ENCODE results near the gene RANBP17. TPM values are rescaled to one million over a fixed set of nuclear protein-coding genes. Genes with fewer than 3 reads are reported as not detected.

RANBP17 gene
- total RNA-seq, 1 donor from 2014 or later: not detected

- intact Hi-C loops (cut with micrococcal nuclease): loop anchor here (2.0 kb wide), 1 partner anchor 28 kb away; no protein-coding TSS in a partner anchor
- peaks cover 8% of the 10 kb centered on the region for H3K4me1 Mint-ChIP-seq
- peaks cover 63% of the 10 kb centered on the region for H3K27me3 Mint-ChIP-seq
- H3K9me3 Mint-ChIP-seq: peaks cover 3% of the 10 kb centered on the region
- peaks cover 6% of the 10 kb centered on the region for H3K36me3 Mint-ChIP-seq (ENCODE audit: low read depth)
- H3K27ac Mint-ChIP-seq: peak within 1 kb of the TSS; percentile 64
- no peak for DNase-seq
- H3K4me3 Mint-ChIP-seq: no peak within 1 kb of the TSS
These were observed 446.8 kb downstream of the RANBP17 start, which contains the start of gene TLX3 for GRCh38 chr5:171308453-171309275. Gene TLX3 (plus strand): TSS chr5:171309248. CDS start chr5:171309366, 118 bp downstream.

- Mint-ChIP-seq H3K36me3 (ENCODE audit: low read depth) (peaks cover 8% of the 10 kb centered on the region), H3K4me1 (peaks cover 8% of the 10 kb centered on the region), H3K4me3 (no peak overlapping the region), H3K9me3 (peaks cover 3% of the 10 kb centered on the region), H3K27ac (peak overlapping the region; percentile 29), H3K27me3 (peaks cover 65% of the 10 kb centered on the region)
- no peak for DNase-seq
- intact Hi-C loops (cut with micrococcal nuclease): loop anchor here (2.0 kb wide), 1 partner anchor 27 kb away; no protein-coding TSS in a partner anchor
These were observed 447.7 kb downstream of the RANBP17 start for GRCh38 chr5:171309276-171310211.

GRCh38 chr5:171310212-171310818, 448.5 kb downstream of the RANBP17 start:
- H3K4me3 Mint-ChIP-seq: peak overlapping the region; percentile 21
- H3K27me3 Mint-ChIP-seq: peaks cover 66% of the 10 kb centered on the region
- DNase-seq: peak; percentile 67
- intact Hi-C loops (cut with micrococcal nuclease): no loop called here
- H3K27ac Mint-ChIP-seq: peak overlapping the region; percentile 73
- peaks cover 8% of the 10 kb centered on the region for H3K36me3 Mint-ChIP-seq (ENCODE audit: low read depth)
- H3K4me1 Mint-ChIP-seq: peaks cover 8% of the 10 kb centered on the region
- H3K9me3 Mint-ChIP-seq: peaks cover 3% of the 10 kb centered on the region

- peak overlapping the region; percentile 73 for H3K27ac Mint-ChIP-seq
- no peak overlapping the region for H3K4me3 Mint-ChIP-seq
- intact Hi-C loops (cut with micrococcal nuclease): no loop called here
- H3K9me3 Mint-ChIP-seq: peaks cover 3% of the 10 kb centered on the region
- peaks cover 8% of the 10 kb centered on the region for H3K4me1 Mint-ChIP-seq
- peaks cover 8% of the 10 kb centered on the region for H3K36me3 Mint-ChIP-seq (ENCODE audit: low read depth)
- peaks cover 63% of the 10 kb centered on the region for H3K27me3 Mint-ChIP-seq
- DNase-seq: peak; percentile 58
These were observed 449.1 kb downstream of the RANBP17 start for GRCh38 chr5:171310819-171311321.

GRCh38 chr5:171311322-171312077, 449.7 kb downstream of the RANBP17 start:
- Mint-ChIP-seq H3K4me1 (peaks cover 8% of the 10 kb centered on the region), H3K9me3 (peaks cover 3% of the 10 kb centered on the region), H3K4me3 (no peak overlapping the region), H3K36me3 (ENCODE audit: low read depth) (peaks cover 8% of the 10 kb centered on the region), H3K27ac (no peak overlapping the region), H3K27me3 (peaks cover 61% of the 10 kb centered on the region)
- intact Hi-C loops (cut with micrococcal nuclease): no loop called here
- DNase-seq: no peak

GRCh38 chr5:171312129-171312974, 450.5 kb downstream of the RANBP17 start:
- Mint-ChIP-seq H3K27ac (peak overlapping the region; percentile 84), H3K4me3 (peak overlapping the region; percentile 18), H3K4me1 (peaks cover 8% of the 10 kb centered on the region), H3K27me3 (peaks cover 61% of the 10 kb centered on the region), H3K36me3 (ENCODE audit: low read depth) (peaks cover 8% of the 10 kb centered on the region), H3K9me3 (peaks cover 3% of the 10 kb centered on the region)
- intact Hi-C loops (cut with micrococcal nuclease): no loop called here
- DNase-seq: no peak

GRCh38 chr5:171313481-171314206, 451.8 kb downstream of the RANBP17 start:
- intact Hi-C loops (cut with micrococcal nuclease): no loop called here
- DNase-seq: no peak
- Mint-ChIP-seq H3K27me3 (peaks cover 64% of the 10 kb centered on the region), H3K4me3 (no peak overlapping the region), H3K9me3 (peaks cover 3% of the 10 kb centered on the region), H3K4me1 (peaks cover 8% of the 10 kb centered on the region), H3K27ac (peak overlapping the region; percentile 48), H3K36me3 (ENCODE audit: low read depth) (peaks cover 7% of the 10 kb centered on the region)

GRCh38 chr5:171314728-171315385, 453.0 kb downstream of the RANBP17 start:
- H3K9me3 Mint-ChIP-seq: peaks cover 3% of the 10 kb centered on the region
- H3K4me3 Mint-ChIP-seq: no peak overlapping the region
- H3K27me3 Mint-ChIP-seq: peaks cover 72% of the 10 kb centered on the region
- no peak for DNase-seq
- peaks cover 7% of the 10 kb centered on the region for H3K36me3 Mint-ChIP-seq (ENCODE audit: low read depth)
- intact Hi-C loops (cut with micrococcal nuclease): loop anchor here (5.0 kb wide), 1 partner anchor 1922 kb away; the partner anchor contains the start of gene NKX2-5
- peaks cover 8% of the 10 kb centered on the region for H3K4me1 Mint-ChIP-seq
- no peak overlapping the region for H3K27ac Mint-ChIP-seq

- Mint-ChIP-seq H3K4me1 (peaks cover 7% of the 10 kb centered on the region), H3K36me3 (ENCODE audit: low read depth) (peaks cover 6% of the 10 kb centered on the region), H3K27ac (no peak overlapping the region), H3K9me3 (peaks cover 3% of the 10 kb centered on the region), H3K4me3 (no peak overlapping the region), H3K27me3 (peaks cover 73% of the 10 kb centered on the region)
- DNase-seq: no peak
- intact Hi-C loops (cut with micrococcal nuclease): loop anchor here (5.0 kb wide), 1 partner anchor 1922 kb away; the partner anchor contains the start of gene NKX2-5
These were observed 453.6 kb downstream of the RANBP17 start for GRCh38 chr5:171315386-171315891.

GRCh38 chr5:171315925-171316257, 454.1 kb downstream of the RANBP17 start:
- H3K27me3 Mint-ChIP-seq: peaks cover 70% of the 10 kb centered on the region
- peak overlapping the region; percentile 29 for H3K27ac Mint-ChIP-seq
- peaks cover 6% of the 10 kb centered on the region for H3K36me3 Mint-ChIP-seq (ENCODE audit: low read depth)
- H3K4me3 Mint-ChIP-seq: no peak overlapping the region
- intact Hi-C loops (cut with micrococcal nuclease): loop anchor here (5.0 kb wide), 1 partner anchor 1921 kb away; the partner anchor contains the start of gene NKX2-5
- no peak for DNase-seq
- H3K4me1 Mint-ChIP-seq: peaks cover 3% of the 10 kb centered on the region
- H3K9me3 Mint-ChIP-seq: peaks cover 3% of the 10 kb centered on the region

Measured in activated CD4-positive, alpha-beta T cell treated with anti-CD3 and anti-CD28 coated beads, Interleukin-2, amount 10 ng/mL, durations not matched to agents 24 days and 14 days (primary cell).